Uterus (tissue), 4 donors: ENCODE measurements around the gene LDLRAD4. TPM values are rescaled to one million over a fixed set of nuclear protein-coding genes. Genes with fewer than 3 reads are reported as not detected.
"Not testable (repeated sequence)": the region's sequence is repeated elsewhere in the genome, so short reads cannot be mapped to it uniquely, and the experiment has no call there.

Experiments used
- DNase-seq, 2 donors: peaks; one replicate each; pipeline ENCODE4 v3.0.0-alpha.2; 2019 to 2020
- H3K27ac ChIP-seq, 2 donors: fragments of 200-600 bp; sonication (generic); 1 replicate in 1 of 2; 2 replicates in 1 of 2; pipeline ENCODE4 v1.5.1; 2016 to 2018
- H3K27me3 ChIP-seq, 2 donors: fragments of 200-600 bp; sonication (generic); one replicate each; pipeline ENCODE4 v1.5.1; 2018 to 2019; ENCODE audit warnings: control low read depth in 1 of 2
- H3K36me3 ChIP-seq, 2 donors: fragments of 200-600 bp; sonication (generic); one replicate each; pipeline ENCODE4 v1.5.1; 2019; ENCODE audit warnings: control low read depth in 1 of 2
- H3K4me1 ChIP-seq, 2 donors: fragments of 200-600 bp; sonication (generic); one replicate each; pipeline ENCODE4 v1.5.1; 2018 to 2019; ENCODE audit warnings: control low read depth in 1 of 2
- H3K4me3 ChIP-seq, 2 donors: fragments of 200-600 bp; sonication (generic); 1 replicate in 1 of 2; 2 replicates in 1 of 2; pipeline ENCODE4 v1.5.1; 2018 to 2019; ENCODE audit warnings: mild to moderate bottlenecking in 1 of 2
- H3K9me3 ChIP-seq, 2 donors: fragments of 200-600 bp; sonication (generic); one replicate each; pipeline ENCODE4 v1.5.1; 2019; ENCODE audit warnings: control low read depth in 1 of 2
- POLR2A ChIP-seq, 2 donors: fragments of 450-650 bp; IDR thresholded peaks; one replicate each; pipeline ENCODE4 v1.6.1; 2016; ENCODE audit warnings: antibody characterized with exemption in 2 of 2, mild to moderate bottlenecking in 1 of 2, moderate library complexity in 1 of 2
- intact Hi-C: fragments of 100-400 bp; cut with DNase I; formaldehyde crosslinking; loops from one replicate; pipeline ENCODE4 v1.15.1; 2023; ENCODE audit warnings: low total_unique reads
- total RNA-seq, 4 donors: library from RNA; depleted of rRNA in 3 of 4; stranded (reverse); fragments of >200 nt in 3 of 4; gene quantifications; one replicate each; pipeline versions ENCODE4 v1.1.0 to v1.2.4, GENCODE V29; 2014 to 2023
- TF ChIP-seq, protein P1 (sequence below), 4 experiments: fragments of 200-600 bp in 2 of 4; fragments of 450-650 bp in 2 of 4; sonication (generic) in 2 of 4; IDR thresholded peaks; one replicate each; pipeline ENCODE4 v1.5.1; 2016 to 2019; ENCODE audit warnings: antibody characterized with exemption in 4 of 4, mild to moderate bottlenecking in 2 of 4, moderate library complexity in 1 of 4
- donor health status: DM: yes; HTN: yes; CAD: no.

LDLRAD4 gene
- total RNA-seq, 4 donors from 2014 or later: 23.8 to 82.2 (median 39.3) TPM

DNA sequence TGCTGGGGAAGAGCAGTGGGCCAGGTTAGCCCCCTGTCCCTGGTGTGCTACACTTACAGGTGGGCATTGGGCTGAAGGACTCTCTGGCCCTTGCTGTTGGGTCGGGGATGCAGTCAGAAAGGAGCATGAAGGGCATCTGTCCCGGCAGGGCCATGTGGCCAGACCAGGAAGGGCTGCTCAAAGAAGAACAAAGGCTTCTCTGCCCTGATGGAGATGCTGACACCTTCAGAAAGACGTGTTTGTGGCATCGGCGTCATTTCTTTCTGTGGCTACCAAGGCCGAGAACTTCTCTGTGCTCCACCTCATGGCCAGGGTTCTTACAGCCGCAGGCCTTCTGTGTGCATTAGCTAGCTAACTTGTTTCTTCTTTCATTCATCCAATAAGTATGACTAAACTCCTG is 268.7 kb downstream of the LDLRAD4 start:
- no peaks in the 10 kb centered on the region for H3K9me3 ChIP-seq
- H3K27ac ChIP-seq: no peak overlapping the region

DNA sequence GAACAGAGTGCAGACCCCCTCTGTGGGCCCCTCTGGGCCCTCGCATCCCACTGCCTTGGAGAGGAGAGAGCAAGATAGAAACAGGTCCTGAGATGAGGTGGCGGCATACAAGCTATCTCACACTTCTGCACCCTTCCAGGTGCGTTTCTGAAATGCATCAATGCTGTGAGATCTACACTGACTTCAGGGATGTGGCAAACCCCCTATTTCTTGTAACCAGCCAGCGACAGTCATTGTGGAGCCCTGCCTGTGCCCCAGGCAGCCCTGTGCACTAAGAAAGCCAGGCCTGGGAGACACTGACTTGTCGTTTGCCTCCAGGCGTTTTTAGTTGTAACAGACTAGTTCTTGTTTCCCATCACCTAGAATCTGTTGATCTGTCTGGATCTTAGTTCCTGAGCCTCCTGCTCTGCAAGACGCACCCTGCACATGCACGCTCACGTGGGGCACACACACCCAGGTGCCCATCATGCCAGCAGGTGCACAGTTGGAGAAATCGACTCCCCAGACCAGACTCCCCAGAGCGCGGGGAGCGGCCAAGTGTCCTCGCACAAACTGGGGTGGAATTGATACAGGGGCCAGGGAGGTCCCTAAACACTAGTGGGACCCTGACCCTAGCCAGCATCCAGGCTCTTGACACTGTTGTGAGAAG is 269.8 kb downstream of the LDLRAD4 start:
- no peaks in the 10 kb centered on the region for H3K27me3 ChIP-seq
- no peaks in the 10 kb centered on the region for H3K36me3 ChIP-seq
- no peak overlapping the region for H3K4me3 ChIP-seq
- intact Hi-C loops: no loop called here
- TF ChIP-seq POLR2A (IDR thresholded peaks at IDR 0.05): no peak
- TF ChIP-seq, protein P1, sequence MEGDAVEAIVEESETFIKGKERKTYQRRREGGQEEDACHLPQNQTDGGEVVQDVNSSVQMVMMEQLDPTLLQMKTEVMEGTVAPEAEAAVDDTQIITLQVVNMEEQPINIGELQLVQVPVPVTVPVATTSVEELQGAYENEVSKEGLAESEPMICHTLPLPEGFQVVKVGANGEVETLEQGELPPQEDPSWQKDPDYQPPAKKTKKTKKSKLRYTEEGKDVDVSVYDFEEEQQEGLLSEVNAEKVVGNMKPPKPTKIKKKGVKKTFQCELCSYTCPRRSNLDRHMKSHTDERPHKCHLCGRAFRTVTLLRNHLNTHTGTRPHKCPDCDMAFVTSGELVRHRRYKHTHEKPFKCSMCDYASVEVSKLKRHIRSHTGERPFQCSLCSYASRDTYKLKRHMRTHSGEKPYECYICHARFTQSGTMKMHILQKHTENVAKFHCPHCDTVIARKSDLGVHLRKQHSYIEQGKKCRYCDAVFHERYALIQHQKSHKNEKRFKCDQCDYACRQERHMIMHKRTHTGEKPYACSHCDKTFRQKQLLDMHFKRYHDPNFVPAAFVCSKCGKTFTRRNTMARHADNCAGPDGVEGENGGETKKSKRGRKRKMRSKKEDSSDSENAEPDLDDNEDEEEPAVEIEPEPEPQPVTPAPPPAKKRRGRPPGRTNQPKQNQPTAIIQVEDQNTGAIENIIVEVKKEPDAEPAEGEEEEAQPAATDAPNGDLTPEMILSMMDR (IDR thresholded peaks at IDR 0.05): no peak
- no peaks in the 10 kb centered on the region for H3K9me3 ChIP-seq
- DNase-seq: no peak
- no peaks in the 10 kb centered on the region for H3K4me1 ChIP-seq
- H3K27ac ChIP-seq: no peak overlapping the region

More for the DNA sequence above, 268.7 kb downstream of the LDLRAD4 start:
- H3K4me1 ChIP-seq: no peaks in the 10 kb centered on the region
- H3K27me3 ChIP-seq: no peaks in the 10 kb centered on the region
- no peak for TF ChIP-seq POLR2A (IDR thresholded peaks at IDR 0.05)
- TF ChIP-seq, protein P1 (IDR thresholded peaks at IDR 0.05): no peak
- intact Hi-C loops: no loop called here
- no peak overlapping the region for H3K4me3 ChIP-seq
- H3K36me3 ChIP-seq: no peaks in the 10 kb centered on the region
- DNase-seq: no peak

DNA sequence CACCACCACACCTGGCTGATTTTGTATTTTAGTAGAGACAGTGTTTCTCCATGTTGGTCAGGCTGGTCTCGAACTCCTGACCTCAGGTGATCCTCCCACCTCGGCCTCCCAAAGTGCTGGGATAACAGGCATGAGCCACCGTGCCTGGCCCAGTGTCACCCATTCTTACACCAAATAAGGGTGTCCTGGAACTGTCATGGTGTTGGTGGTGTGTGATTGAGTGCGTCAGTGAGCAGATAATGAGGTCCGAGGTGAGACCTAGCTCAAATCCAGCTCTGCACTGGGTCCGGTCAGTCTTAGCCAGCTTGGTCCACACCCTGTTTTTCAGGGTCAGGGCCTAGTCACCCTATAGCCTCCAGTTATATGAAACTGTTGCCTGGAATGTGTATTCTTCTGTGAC is 270.7 kb downstream of the LDLRAD4 start:
- H3K9me3 ChIP-seq, DNase-seq, H3K27ac ChIP-seq, H3K4me3 ChIP-seq, H3K4me1 ChIP-seq, H3K36me3 ChIP-seq, intact Hi-C loops, H3K27me3 ChIP-seq: not testable (repeated sequence)

DNA sequence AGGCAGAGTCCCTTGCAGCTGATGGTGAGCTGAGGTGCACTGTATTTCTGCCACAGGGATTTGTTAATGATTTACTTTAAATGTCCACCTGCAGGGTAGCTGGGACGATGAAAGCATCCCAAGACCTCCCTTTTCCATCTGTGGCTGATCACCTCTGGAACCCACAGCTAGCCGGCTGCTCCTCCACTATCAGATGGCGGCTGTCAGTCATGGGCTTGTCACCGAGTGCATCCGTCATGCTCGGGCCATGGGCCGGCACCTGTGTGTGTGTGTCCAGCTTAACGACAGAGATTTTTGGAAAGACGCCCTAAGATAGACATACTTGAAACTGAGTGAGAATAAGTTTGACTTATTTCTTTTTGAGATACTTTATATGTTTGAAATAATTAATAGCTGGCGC is 272.6 kb downstream of the LDLRAD4 start:
- TF ChIP-seq, protein P1 (IDR thresholded peaks at IDR 0.05): no peak
- TF ChIP-seq POLR2A (IDR thresholded peaks at IDR 0.05): no peak
- intact Hi-C loops: no loop called here
- Histone ChIP-seq H3K4me1 (no peaks in the 10 kb centered on the region), H3K9me3 (no peaks in the 10 kb centered on the region), H3K36me3 (no peaks in the 10 kb centered on the region), H3K4me3 (no peak overlapping the region), H3K27ac (no peak overlapping the region), H3K27me3 (no peaks in the 10 kb centered on the region)
- no peak for DNase-seq

DNA sequence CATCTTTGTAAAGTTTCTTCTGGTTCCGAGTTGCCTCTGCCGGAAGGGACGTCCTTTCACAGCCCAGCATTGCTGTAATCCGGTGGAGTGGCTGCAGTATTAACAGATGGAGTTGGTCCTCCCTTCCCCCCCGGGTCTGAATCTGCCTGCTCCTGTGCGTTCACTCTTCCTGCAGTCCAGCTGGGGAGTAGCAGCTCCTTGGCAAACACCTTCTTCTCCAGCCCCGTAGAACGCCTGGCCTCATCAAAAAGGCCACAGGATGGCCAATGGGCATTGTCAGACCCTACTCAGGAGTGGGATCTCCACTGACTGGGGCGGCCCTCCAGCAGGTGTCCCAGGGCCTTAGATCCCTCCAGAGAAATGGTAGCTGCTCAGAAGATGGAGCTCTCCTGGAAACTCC is 273.8 kb downstream of the LDLRAD4 start:
- no peak overlapping the region for H3K27ac ChIP-seq
- no peak overlapping the region for H3K4me3 ChIP-seq
- no peaks in the 10 kb centered on the region for H3K9me3 ChIP-seq
- DNase-seq: no peak
- H3K36me3 ChIP-seq: no peaks in the 10 kb centered on the region
- intact Hi-C loops: no loop called here
- no peaks in the 10 kb centered on the region for H3K4me1 ChIP-seq
- H3K27me3 ChIP-seq: no peaks in the 10 kb centered on the region
- TF ChIP-seq, protein P1 (IDR thresholded peaks at IDR 0.05): no peak
- TF ChIP-seq POLR2A (IDR thresholded peaks at IDR 0.05): no peak

DNA sequence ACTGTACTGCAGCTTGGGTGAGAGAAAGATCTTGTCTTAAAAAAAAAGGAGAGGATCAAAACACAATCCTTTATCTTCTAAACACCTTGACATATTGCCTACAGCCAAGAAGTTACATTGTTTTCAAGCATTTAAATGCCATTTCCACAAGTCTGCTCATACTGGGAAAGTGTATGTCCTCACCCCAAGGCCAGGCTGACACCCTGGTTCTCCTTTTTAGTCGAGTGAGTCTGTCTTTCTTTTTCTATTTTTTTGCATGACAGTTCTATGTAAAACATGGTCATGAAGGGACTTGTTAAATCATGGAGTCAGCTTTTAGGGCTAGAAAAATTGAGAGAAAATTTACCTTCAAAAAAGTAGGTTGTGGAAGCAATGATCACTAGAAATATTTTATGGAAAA is 274.5 kb downstream of the LDLRAD4 start:
- intact Hi-C loops: no loop called here
- no peaks in the 10 kb centered on the region for H3K4me1 ChIP-seq
- no peaks in the 10 kb centered on the region for H3K9me3 ChIP-seq
- H3K4me3 ChIP-seq: no peak overlapping the region
- no peak for DNase-seq
- H3K27me3 ChIP-seq: no peaks in the 10 kb centered on the region
- H3K36me3 ChIP-seq: no peaks in the 10 kb centered on the region
- no peak overlapping the region for H3K27ac ChIP-seq
- TF ChIP-seq, protein P1 (IDR thresholded peaks at IDR 0.05): no peak
- TF ChIP-seq POLR2A (IDR thresholded peaks at IDR 0.05): no peak
